ENCODE data around the gene TTC23. TPM values are rescaled to one million over a fixed set of nuclear protein-coding genes. Genes with fewer than 3 reads are reported as not detected.

The TTC23 gene, protein sequence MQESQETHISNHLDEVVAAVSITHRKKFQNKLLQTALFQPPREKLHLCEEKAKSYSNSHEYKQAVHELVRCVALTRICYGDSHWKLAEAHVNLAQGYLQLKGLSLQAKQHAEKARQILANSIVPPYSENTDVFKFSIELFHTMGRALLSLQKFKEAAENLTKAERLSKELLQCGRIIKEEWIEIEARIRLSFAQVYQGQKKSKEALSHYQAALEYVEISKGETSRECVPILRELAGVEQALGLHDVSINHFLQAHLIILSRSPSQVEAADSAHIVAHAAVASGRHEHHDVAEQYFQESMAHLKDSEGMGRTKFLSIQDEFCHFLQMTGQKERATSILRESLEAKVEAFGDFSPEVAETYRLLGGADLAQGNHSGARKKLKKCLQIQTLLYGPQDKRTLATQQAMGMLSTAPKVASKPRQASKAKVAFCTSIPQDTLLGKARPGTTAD
- total RNA-seq: 2.7 and 3.1 TPM in 2 replicates

DNA sequence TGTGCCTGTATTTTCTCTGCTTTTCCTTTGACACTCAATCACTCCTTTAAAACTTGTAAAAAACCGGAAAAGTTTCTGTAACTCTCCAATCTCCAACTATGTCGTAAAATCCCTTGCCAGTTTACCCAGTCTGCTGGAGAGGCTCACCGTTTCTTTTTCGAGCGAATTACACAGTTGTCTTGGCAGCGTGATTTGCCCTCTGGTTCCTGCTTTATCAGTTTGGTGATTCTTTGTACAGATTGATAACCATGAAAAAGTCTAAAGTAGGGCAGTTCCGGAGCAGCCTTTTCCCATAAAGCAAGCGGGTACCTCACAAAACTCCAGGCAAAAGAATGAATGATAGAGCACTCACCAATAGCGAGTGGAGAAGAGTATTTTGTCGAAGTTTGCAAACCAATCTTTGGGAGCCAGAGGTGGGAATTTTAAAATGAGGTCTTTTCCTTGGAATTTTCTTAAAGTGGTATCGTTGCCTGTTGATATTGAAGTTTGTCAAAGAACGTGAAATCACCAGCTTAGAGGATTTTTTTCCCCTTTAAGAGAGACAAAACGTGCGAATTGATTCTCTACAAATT is at the start of gene TTC23:
TTC23 (minus strand) TSS at position 312 of the 572 bp plus-strand sequence. CDS start 20,869 bp downstream, outside the sequence.
- Mint-ChIP-seq H3K36me3 (ENCODE audit: low read depth) (no peaks in the 10 kb centered on the region), H3K27me3 (no peaks in the 10 kb centered on the region), H3K4me3 (peak within 1 kb of the TSS; percentile 91), H3K27ac (no peak within 1 kb of the TSS), H3K9me3 (no peaks in the 10 kb centered on the region), H3K4me1 (peaks cover 29% of the 10 kb centered on the region)
- no peak for ATAC-seq (ENCODE audit: low read depth)
- POLR2A ChIA-PET: no interaction called here
- no peak for TF ChIP-seq CTCF (IDR thresholded peaks at IDR 0.05)
- intact Hi-C loops (cut with micrococcal nuclease): no loop called here
- no peak for DNase-seq
- CTCF ChIA-PET: no interaction called here

DNA sequence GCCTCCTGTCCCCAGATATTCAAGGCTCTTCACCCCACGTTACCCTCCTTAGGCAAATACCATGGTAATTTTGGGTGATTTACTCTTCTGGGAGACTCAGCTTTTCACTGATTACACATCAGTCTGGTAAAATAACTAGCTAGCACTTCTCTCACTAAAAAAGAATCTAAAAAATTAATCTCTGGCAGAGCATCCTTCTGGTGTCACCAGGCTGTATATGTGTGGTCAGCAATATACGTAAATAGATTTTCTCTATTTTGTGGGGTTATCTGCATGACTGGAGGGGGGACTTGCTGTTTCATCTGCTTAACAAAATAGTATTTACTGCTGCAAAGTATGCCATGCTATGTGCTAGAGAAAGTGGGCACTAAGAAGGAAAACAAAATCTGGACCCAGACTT is 47.0 kb upstream of the TTC23 start:
- peaks cover 4% of the 10 kb centered on the region for H3K9me3 Mint-ChIP-seq
- CTCF ChIA-PET: interaction anchor here (1.2 kb wide), 1 partner anchor 408 kb away, joined by 6 read pairs; no protein-coding TSS in a partner anchor
- no peaks in the 10 kb centered on the region for H3K27me3 Mint-ChIP-seq
- H3K4me3 Mint-ChIP-seq: no peak overlapping the region
- POLR2A ChIA-PET: no interaction called here
- TF ChIP-seq CTCF (IDR thresholded peaks at IDR 0.05): no peak
- H3K36me3 Mint-ChIP-seq (ENCODE audit: low read depth): peaks cover 24% of the 10 kb centered on the region
- H3K27ac Mint-ChIP-seq: no peak overlapping the region
- DNase-seq (no peak), ATAC-seq (ENCODE audit: low read depth) (no peak)
- peaks cover 24% of the 10 kb centered on the region for H3K4me1 Mint-ChIP-seq
- intact Hi-C loops (cut with micrococcal nuclease): no loop called here

DNA sequence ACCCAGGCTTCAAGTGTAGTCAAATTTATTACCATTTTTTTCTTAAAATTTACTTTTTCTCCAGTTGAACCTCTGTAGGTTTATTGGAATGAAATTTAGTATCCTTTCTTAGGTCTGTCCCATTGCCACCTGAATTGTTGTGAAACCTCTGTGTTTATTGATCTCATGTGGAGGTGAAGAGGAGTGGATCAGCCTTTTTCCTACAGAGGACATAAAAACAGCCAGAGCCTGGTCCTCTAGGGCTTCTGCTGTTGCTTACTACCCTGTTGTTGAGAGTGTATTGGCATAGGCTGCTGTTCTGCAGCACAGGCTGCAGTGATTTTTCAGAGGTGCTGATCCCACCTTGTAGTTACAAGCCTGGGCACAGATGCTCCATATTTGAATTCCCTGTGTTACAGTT is 46.5 kb upstream of the TTC23 start:
- Mint-ChIP-seq H3K36me3 (ENCODE audit: low read depth) (peaks cover 25% of the 10 kb centered on the region), H3K9me3 (peaks cover 4% of the 10 kb centered on the region), H3K27me3 (no peaks in the 10 kb centered on the region), H3K4me1 (peaks cover 24% of the 10 kb centered on the region), H3K4me3 (no peak overlapping the region), H3K27ac (no peak overlapping the region)
- ChIA-PET CTCF (interaction anchor here (1.2 kb wide), 1 partner anchor 408 kb away, joined by 6 read pairs; no protein-coding TSS in a partner anchor), POLR2A (no interaction called here)
- intact Hi-C loops (cut with micrococcal nuclease): no loop called here
- DNase-seq (no peak), ATAC-seq (ENCODE audit: low read depth) (no peak)
- TF ChIP-seq CTCF (IDR thresholded peaks at IDR 0.05): no peak

DNA sequence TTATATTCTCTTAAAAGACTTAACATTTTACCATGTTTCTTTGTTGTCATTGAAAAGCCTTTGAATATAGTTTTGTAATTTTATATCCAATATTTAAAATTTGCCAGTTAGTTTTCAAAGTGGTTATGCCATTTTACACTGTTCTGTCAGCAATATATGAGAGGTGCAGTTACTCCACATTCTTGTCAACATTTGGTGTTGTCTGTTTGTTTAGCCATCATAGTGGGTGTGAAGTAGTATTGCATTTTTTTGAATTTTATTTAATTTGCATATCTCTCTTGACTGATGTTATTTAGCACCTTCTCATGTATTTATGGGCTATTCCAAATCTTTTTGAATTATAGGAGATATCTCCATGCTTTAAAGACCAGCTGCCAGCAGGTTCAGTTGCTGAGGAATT is 42.3 kb upstream of the TTC23 start:
- Mint-ChIP-seq H3K27me3 (no peaks in the 10 kb centered on the region), H3K4me3 (no peak overlapping the region), H3K4me1 (peaks cover 24% of the 10 kb centered on the region), H3K36me3 (ENCODE audit: low read depth) (peaks cover 25% of the 10 kb centered on the region), H3K9me3 (peaks cover 4% of the 10 kb centered on the region), H3K27ac (no peak overlapping the region)
- CTCF ChIA-PET: interaction anchor here (1.8 kb wide), 1 partner anchor 413 kb away, joined by 8 read pairs; no protein-coding TSS in a partner anchor
- no peak for ATAC-seq (ENCODE audit: low read depth)
- DNase-seq: no peak
- no peak for TF ChIP-seq CTCF (IDR thresholded peaks at IDR 0.05)
- intact Hi-C loops (cut with micrococcal nuclease): no loop called here
- POLR2A ChIA-PET: no interaction called here

DNA sequence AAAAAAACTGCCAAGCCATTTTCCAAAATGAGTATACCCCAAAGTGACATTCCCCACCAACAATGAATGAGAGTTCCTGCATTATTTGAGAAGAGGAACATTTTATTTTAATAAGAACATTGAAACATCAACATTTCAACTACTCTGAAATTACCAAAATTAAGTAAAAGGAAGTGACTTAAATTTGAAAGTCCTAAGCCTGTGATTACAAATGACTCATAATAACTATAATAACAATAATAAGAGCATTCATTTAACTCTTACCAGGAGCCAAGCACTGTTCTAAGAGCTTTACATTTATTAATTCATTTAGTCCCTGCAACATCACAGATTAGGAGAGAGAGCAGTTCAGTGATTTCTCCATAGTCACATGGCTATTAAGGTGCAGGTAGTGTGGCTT is 34.3 kb upstream of the TTC23 start:
- Mint-ChIP-seq H3K36me3 (ENCODE audit: low read depth) (peaks cover 11% of the 10 kb centered on the region), H3K4me1 (peaks cover 8% of the 10 kb centered on the region), H3K9me3 (no peaks in the 10 kb centered on the region), H3K4me3 (no peak overlapping the region), H3K27ac (no peak overlapping the region), H3K27me3 (no peaks in the 10 kb centered on the region)
- DNase-seq: no peak
- ChIA-PET POLR2A (no interaction called here), CTCF (interaction anchor here (6.4 kb wide), 1 partner anchor 419 kb away, joined by 125 read pairs; no protein-coding TSS in a partner anchor)
- ATAC-seq (ENCODE audit: low read depth): no peak
- intact Hi-C loops (cut with micrococcal nuclease): loop anchor here (10.0 kb wide), 1 partner anchor 221 kb away; no protein-coding TSS in a partner anchor
- no peak for TF ChIP-seq CTCF (IDR thresholded peaks at IDR 0.05)
